ENCODE measurements around the gene MAP2K6.
A peak's percentile ranks its signal among the peaks of the same experiment; 100 is the strongest.

Gene MAP2K6

DNA sequence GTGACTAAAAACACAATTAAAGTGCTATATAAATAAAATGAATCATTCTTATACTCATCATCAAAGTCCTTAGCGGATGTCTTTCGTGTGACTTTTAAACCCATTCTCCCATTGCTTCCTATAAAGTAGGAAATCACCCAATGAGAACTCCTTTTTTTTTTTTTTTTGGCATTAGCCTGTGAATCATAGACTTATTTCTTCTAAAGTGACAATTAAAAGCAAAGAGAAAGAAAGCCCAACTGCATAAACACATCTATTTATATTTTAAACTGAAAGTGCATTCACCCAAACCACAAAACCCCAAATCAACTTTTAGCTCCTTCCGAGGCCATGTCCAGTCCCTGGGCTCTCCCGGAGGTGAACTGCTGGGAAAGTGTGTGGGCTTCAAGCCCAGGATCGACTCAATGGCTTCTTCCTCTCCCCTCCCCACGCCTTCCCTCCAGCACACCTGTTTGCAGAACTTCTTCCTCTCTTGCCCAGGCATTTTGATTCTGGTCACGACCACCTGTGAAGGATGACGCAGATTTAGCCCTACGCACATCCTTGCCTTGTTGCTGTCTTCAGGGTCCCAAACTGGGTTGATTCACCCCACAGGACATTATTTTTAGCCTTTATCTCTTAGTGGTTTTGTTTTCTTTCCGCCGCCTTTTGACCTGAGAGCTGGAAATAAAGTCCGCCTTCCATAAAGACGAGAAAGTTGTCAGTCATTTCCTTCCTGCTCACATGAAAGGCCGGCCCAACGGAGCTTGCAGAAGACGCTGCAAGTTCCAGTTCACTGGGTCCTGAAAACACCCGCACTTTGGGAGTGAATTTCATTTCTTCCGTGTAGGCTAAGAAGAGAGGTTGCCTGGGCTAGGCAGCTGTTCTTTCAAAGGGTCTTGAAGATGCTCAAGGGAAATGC lies 166.8 kb downstream of the MAP2K6 start:
- no peak for DNase-seq

- DNase-seq = no peak
Measured at GRCh38 chr17:69588316-69588715, 173.8 kb downstream of the MAP2K6 start.

DNA sequence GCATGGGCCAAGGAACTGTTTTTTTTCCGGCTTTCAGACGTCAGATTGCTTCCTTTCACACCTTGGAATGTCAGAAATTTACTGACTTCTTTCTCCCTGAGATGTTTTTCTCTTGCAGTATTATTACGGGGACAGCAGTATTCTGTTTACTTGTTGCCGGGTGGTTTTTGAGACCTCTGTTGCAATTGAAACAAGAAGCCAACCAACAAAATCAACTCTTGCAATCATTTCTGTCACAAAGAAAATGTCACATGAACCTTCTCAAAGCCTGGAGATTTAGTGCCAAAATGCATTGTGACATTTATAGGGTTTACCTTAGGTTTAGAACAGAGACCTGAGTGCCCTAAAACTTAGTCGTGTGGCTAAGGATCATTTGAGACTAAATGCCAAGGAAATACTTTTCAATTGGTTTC lies 174.3 kb downstream of the MAP2K6 start:
- no peak for DNase-seq

- DNase-seq = no peak
Measured at GRCh38 chr17:69590671-69591070, 176.2 kb downstream of the MAP2K6 start.

GRCh38 chr17:69592692-69593350 lies 178.3 kb downstream of the MAP2K6 start:
- DNase-seq = peak; percentile 76

DNA sequence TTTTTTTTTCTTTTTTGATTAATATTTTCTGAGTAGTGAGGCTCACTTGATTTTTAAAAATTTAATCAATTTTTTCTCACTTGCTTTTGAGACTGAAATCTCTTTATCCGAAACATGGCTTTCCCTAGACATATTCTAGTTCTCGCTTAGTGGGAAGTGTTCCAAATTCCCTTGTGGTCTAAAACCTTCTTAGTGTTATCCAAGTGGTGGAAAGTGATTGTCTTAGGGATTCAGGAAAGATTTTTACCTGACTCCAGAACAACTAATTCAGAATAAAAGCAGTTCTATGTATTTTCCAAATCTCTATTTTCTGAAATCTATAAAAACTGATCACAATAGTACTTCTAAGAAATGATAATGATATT lies 178.8 kb downstream of the MAP2K6 start:
- no peak for DNase-seq

DNA sequence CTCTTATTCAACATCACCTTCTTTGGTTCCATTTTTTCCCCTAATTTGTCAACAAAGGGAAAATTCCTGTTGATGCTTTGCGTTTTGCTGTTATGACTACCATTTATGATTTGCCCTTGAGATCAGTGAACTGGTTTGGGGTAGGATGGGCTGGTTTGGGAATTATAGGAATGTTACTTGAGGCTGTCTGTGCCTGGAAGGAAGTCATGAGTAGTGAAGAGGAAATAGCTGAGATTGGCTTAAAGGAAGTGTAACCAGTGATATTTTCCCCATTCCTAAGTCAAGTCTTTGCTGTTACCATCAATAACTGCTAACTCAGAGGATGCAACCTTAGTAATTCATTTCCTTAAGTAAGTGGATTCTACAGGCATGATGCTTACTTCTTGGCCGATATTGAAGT lies 179.2 kb downstream of the MAP2K6 start:
- DNase-seq = no peak

DNA sequence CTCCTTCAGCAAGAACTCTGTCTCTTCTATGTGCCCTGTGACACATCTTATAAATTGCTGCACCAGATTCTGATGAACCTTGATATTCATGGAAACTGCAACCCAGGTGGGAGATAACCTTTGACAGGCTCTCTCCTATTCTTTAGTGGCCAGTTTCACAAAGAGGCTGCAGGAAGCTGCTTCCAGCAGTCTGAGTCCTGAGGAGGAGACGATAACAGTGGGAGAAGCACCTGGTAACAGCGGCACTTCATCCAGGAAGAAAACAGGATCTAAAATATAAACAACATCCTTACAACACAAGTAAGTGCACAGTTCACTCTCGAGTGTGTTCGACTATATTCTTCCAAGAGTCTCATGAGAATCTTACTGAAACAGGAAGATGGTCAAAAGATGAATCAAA lies 180.1 kb downstream of the MAP2K6 start:
- DNase-seq = no peak

DNA sequence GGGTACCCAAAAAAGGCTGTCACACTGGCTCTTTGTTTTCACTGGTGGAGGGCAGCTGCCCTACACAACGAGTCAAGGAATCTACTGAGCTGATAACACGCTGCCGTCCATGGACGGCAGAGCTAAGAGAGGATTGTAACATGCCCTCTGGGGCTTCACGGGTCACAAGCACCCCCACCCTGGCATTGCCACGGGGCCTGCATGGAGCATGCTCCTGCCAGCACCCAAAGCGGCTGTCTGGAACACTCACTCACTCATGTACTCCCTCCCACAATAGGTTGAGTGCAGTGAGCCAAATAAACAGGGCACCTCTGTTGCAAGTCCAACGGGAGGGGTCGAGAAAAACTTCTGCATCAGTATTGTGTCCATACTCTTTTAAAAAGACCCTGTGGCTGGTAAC lies 181.6 kb downstream of the MAP2K6 start:
- no peak for DNase-seq

DNA sequence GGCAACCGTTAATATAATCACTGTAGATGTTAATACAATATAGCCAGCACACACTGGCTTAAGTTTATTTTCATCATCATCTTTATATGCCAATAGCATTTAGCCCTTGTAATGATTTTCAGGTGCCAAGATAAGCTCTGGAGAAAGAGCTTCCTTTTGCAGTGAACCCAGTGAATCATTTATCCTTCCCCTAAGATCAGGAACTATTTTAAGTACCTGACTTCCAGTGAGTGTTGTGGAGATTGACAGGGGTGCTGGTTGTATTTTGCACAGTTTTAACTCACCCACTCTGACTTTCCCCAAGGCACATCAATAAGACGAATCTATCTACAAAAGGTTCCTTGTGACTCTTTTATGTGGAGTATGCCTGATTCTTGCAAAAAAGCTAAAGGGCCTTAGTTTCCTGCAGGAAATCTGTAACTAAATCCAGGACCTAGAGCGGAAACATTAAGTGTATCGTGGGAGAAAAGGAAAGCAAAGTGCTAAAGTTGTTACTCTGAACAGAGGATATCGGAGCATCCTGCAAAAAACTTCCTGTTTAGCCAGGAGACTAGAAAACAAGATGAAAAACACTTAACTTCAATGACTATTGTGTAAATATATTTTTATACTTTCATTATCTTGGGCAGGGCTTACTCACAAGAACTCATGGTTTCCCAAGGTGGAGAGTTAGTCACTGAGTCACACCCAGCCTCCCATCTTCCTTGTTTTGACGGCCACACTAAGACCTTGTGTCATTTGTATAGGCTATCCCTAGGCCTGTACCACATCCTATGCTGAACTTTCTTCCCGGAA lies 183.6 kb downstream of the MAP2K6 start:
- peak; percentile 23 for DNase-seq

- DNase-seq = no peak
Measured at GRCh38 chr17:69602972-69603371, 188.5 kb downstream of the MAP2K6 start.

Data from fibroblast of skin of abdomen (primary cell).